ENCODE measurements around the gene RBFOX2. TPM values are rescaled to one million over a fixed set of nuclear protein-coding genes. Genes with fewer than 3 reads are reported as not detected.

The RBFOX2 gene
- polyA plus RNA-seq, 1 experiment: 222 TPM

- no peaks in the 10 kb centered on the region for H3K36me3 ChIP-seq (ENCODE audit: control insufficient read depth, insufficient read depth, low read length)
- no peak for DNase-seq (ENCODE audit: low read depth)
- CTCF ChIA-PET: no interaction called here
- H3K4me3 ChIP-seq (ENCODE audit: low read depth, low read length): no peak overlapping the region
- POLR2A ChIA-PET: no interaction called here
- H3K27me3 ChIP-seq (ENCODE audit: control insufficient read depth, insufficient read depth, low read length): no peaks in the 10 kb centered on the region
- no peak for TF ChIP-seq CTCF (IDR thresholded peaks at IDR 0.05; ENCODE audit: insufficient read depth, low read depth, low read length)
Observed at GRCh38 chr22:36008131-36008530, 20.5 kb downstream of the RBFOX2 start.

DNA sequence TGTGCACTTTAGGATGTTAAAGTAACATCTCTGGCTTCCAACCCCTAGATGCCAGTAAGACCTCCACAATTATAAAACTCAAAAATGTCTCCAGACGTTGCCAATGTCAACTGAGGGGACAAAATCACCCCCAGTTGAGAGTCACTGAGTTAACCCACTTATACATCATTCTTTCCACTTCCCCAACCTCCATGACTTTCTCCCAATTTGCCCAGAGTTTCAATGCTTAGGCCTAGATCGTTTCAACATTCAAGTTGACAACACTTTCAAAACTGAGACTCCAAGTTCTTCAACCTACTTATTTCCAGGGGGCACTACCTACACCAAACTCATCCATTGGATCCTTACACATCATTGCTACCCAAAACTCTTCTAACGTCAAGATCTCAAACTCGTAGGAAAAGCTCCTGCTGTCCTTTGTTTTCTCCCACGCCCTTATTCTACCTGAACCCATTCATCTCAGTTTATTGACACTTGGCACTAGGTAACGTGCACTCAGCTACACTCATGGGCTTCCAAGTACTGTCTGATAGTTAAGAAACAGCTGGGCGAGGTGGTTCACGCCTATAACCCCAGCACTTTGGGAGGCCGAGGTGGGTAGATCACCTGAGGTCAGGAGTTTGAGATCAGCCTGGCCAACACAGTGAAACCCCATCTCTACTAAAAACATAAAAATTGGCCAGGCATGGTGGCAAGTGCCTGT is 24.5 kb downstream of the RBFOX2 start:
- Histone ChIP-seq H3K27me3 (ENCODE audit: control insufficient read depth, insufficient read depth, low read length) (no peaks in the 10 kb centered on the region), H3K36me3 (ENCODE audit: control insufficient read depth, insufficient read depth, low read length) (no peaks in the 10 kb centered on the region), H3K4me3 (ENCODE audit: low read depth, low read length) (no peak overlapping the region)
- TF ChIP-seq CTCF (IDR thresholded peaks at IDR 0.05; ENCODE audit: insufficient read depth, low read depth, low read length): no peak
- DNase-seq (ENCODE audit: low read depth): no peak
- POLR2A ChIA-PET: no interaction called here
- CTCF ChIA-PET: interaction anchor here (0.6 to 3.7 kb wide), 5 partner anchors 11 to 1901 kb away, joined by 3 to 14 read pairs (median 4); no protein-coding TSS in a partner anchor

DNA sequence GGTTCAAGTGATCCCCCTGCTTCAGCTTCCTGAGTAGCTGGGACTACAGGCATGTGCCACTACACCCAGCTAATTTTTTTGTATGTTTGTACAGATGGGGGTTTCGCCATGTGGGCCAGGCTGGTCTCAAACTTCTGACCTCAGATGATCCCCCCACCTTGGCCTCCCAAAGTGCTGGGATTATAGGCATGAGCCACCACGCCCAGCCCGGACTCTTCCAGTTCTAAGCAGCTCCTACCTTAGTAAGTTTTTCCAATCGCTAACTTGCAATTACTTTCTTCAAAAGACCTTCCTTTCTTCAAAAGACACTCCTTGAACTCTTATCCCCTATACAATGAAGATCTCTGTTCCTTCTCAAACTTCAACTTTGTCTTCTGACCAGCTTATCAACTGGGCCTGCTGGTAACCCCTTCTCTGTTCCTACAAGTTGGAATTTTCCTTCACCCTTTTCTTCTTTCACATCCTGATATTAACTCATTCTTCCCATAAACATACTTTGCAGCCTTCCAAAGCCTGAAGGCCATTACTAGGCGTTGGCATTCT is 25.8 kb downstream of the RBFOX2 start:
- Histone ChIP-seq H3K36me3 (ENCODE audit: control insufficient read depth, insufficient read depth, low read length) (no peaks in the 10 kb centered on the region), H3K27me3 (ENCODE audit: control insufficient read depth, insufficient read depth, low read length) (no peaks in the 10 kb centered on the region), H3K4me3 (ENCODE audit: low read depth, low read length) (no peak overlapping the region)
- no peak for TF ChIP-seq CTCF (IDR thresholded peaks at IDR 0.05; ENCODE audit: insufficient read depth, low read depth, low read length)
- DNase-seq (ENCODE audit: low read depth): no peak
- ChIA-PET CTCF (interaction anchor here (3.2 to 3.7 kb wide), 2 partner anchors 12 to 63 kb away, joined by 13 to 14 read pairs; no protein-coding TSS in a partner anchor), POLR2A (no interaction called here)

- no peak overlapping the region for H3K4me3 ChIP-seq (ENCODE audit: low read depth, low read length)
- TF ChIP-seq CTCF (IDR thresholded peaks at IDR 0.05; ENCODE audit: insufficient read depth, low read depth, low read length): no peak
- no peak for DNase-seq (ENCODE audit: low read depth)
- POLR2A ChIA-PET: no interaction called here
- no peaks in the 10 kb centered on the region for H3K36me3 ChIP-seq (ENCODE audit: control insufficient read depth, insufficient read depth, low read length)
- CTCF ChIA-PET: interaction anchor here (1.6 to 3.2 kb wide), 2 partner anchors 13 to 64 kb away, joined by 5 to 14 read pairs; no protein-coding TSS in a partner anchor
- no peaks in the 10 kb centered on the region for H3K27me3 ChIP-seq (ENCODE audit: control insufficient read depth, insufficient read depth, low read length)
Observed at GRCh38 chr22:36002084-36002483, 26.5 kb downstream of the RBFOX2 start.

GRCh38 chr22:35998748-35999147 is 29.9 kb downstream of the RBFOX2 start:
- H3K36me3 ChIP-seq (ENCODE audit: control insufficient read depth, insufficient read depth, low read length): no peaks in the 10 kb centered on the region
- ChIA-PET POLR2A (no interaction called here), CTCF (interaction anchor here (0.6 to 1.6 kb wide), 4 partner anchors 11 to 124 kb away, joined by 3 to 9 read pairs (median 3); no protein-coding TSS in a partner anchor)
- H3K27me3 ChIP-seq (ENCODE audit: control insufficient read depth, insufficient read depth, low read length): no peaks in the 10 kb centered on the region
- TF ChIP-seq CTCF (IDR thresholded peaks at IDR 0.05; ENCODE audit: insufficient read depth, low read depth, low read length): no peak
- DNase-seq (ENCODE audit: low read depth): no peak
- no peak overlapping the region for H3K4me3 ChIP-seq (ENCODE audit: low read depth, low read length)
